ENCODE data around the gene ADORA1.

Gene ADORA1

DNA sequence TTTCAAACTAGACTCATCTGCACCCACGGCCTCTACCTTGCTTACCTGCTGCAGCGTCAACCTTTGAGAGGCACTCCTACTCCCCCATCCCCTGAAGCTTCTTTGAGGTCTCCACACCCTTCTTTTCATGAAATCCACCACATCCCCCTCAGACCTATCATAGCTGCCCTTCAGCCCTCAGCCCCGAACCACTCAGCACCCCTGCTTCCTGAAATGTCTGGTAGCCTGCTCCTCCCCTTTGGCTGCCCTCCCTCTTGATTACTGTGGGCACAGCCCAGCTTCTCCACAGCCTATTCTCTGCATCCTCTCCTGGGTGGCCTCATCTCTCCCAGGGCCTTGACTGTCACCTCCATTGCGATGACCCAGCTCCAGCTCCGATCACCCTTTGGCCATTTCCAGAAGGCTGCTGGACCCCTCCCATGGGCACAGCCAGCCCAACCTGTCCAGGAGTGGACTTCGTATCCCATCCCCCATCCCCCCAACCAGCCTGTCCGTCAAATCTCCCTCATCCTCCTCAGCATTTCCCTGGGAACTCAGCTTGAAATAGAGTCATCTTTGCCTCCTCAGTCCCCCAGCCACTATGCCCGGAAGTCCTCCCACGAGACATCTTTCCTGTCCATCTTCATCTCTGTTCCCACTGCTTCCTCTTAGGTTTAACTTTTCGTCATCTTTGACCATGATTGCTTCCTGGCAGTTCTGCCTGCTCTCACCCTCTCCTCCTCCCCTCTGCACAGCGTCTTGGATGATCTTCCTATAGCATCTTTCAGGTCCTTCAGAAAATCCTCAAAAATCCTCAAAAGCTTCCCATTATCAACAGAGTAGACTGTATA is 6.1 kb upstream of the ADORA1 start:
- DNase-seq = no peak

DNA sequence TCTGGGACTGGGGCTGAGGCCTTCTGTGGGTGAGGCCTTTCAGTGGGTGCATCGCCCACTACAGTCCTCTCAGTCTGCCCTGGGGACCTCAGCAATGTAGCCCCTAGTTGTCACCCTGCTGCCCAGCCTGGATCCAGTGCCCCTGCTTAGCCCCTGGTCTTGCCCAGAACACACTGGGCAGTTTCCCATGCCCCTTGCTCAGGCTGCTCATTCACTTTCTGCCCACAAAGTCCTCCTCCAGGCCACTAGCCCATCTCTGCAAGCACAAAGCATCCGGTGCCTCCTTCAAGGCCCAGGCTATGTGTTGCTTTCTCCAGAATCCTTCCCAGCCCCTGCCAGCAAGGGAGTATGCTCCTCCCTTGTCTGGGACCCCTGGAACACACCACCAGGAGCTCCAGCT is 5.4 kb upstream of the ADORA1 start:
- DNase-seq = no peak

DNA sequence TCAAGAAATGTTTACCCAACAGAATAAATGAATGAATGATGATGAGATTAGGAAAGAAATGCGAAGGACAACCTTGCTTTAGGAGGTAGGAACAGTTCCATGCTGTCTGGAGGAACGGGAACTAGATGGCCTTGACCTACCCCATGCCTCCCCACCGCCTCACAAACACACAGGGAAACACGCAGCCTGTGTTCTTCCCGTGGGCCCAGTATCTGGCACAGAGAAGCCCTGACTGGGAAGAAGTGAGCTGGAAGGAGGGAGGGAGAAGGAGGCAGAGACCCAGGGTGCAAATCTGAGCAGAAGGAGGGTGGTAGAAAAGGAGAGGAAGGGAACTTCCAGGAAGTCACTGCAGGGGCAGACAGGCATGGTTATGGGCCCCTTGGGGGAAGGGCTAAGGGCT is 3.5 kb upstream of the ADORA1 start:
- no peak for DNase-seq

DNA sequence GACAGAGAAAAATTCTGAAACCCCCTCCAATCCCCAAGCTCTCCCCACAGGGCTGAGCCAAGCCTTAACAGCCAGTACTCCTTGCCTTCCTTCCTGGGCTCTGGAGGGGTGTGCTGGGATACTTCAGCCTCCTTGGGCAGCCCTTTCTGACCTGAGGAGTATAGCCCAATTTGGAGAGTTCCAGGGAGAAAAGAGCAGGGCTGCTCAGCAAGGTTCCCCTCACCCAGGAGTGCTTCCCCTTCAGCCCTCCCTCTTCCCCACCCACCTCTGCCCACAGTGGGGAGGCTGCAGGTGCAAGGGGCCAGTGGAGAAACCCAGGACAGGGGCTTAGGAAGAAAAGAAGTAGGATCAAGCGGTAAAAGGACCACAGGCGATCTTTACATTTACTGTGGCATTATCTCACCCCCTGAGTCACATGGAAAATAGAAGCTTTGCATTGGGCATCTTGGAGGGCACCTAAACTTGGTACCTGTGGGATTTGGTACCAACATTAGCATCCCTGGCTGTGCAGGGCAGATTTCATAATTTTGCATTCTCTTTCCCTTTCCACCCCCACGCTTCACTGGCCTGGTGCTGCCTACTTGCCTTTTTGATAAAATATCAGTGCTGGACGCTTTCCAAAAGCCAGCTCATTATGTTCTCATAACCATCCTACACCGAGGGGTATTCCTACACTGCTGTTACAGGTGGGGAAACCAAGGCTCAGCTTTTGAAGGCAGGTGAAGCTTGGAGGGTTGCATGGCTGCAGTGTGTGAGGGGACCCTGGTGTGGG is 2.8 kb upstream of the ADORA1 start:
- DNase-seq = no peak

DNA sequence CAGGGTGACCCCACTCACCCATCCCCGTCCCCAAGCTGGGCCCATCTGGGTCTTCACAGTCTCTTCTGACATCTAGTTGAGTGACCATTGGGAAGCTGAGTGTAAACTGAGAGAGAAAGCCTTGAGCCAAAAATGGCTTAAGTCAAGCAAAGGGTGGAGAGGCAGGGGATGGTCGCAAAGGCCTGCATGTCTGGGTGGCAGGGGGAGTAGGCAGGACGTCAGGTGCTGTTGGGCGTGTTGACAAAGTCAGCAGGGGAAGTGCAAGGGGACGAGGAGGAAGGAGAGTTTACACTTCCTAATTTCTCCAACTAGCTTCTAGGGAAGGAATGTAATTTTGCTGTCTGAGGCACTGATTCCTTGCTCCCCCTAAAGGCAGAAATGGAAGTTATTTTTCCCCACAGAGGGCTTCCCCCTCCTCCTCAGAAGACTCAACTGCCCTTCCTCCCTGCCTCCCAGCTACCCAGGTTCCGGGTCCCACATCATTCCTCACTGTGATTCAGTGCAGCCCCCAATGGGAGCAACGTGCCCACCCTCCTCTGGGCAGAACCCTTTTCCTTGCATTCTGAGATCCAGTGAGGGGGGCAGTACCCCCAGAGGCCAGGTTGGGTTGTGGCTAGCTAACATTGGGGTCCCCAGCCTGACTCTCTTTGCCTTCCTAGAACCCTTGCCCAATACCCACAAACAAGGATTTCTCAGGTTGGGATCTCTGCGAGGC is 1.2 kb upstream of the ADORA1 start:
- DNase-seq = peak in 1 of 56 donors; percentile 35

DNA sequence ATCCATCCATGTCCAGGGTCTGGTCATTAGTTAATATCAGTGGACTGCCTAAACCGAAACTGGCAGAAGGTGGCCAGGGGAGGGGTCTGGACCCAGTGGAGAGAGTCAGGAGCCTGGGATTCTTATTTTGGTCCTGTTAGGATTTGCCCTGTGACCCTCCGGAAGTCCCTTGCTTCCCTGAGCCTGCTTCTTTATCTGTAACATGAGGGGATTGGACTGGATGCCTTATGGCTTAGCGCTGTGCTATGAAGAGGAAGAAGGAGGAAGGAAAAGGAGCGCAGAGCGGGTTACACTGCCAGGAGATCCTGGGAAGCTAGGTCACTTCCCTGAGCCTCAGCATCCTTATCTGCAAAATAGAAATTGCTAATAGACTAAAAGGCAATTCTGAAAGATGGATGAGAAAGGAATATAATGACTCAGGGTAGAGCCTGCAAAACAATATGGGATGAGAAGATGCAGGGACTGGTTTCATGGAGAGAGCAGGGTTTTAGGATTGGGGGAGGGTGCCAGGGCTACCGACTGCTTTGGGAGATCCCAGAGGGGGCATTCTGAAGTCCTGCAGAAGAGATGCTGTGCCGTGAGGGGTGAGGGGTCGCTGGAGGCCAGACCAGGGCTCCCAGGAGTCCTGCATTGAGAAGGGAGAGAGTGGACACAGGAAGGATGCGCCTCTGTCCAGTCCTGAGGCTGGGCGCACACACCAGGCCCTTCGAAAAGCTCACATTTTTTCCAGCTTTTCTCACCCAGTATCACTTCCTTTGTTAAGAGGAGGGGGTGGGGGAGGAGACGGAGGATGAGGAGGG is 460 bp upstream of the ADORA1 start:
- DNase-seq = no peak

DNA sequence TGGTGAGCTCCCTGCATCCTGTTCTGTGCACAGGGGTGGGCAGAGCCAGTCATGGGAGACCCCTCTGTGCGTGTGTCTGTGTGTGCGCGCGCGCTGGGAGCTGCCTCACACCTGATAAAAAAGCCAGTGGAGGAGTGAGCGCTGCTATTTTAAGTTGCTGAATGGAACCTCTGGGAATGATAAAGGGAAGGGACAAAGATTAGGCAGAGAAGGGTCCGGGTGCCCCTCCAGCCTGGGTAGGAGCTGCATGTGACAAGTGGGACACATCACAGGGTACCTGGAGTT is 847 bp downstream of the ADORA1 start:
- no peak for DNase-seq

DNA sequence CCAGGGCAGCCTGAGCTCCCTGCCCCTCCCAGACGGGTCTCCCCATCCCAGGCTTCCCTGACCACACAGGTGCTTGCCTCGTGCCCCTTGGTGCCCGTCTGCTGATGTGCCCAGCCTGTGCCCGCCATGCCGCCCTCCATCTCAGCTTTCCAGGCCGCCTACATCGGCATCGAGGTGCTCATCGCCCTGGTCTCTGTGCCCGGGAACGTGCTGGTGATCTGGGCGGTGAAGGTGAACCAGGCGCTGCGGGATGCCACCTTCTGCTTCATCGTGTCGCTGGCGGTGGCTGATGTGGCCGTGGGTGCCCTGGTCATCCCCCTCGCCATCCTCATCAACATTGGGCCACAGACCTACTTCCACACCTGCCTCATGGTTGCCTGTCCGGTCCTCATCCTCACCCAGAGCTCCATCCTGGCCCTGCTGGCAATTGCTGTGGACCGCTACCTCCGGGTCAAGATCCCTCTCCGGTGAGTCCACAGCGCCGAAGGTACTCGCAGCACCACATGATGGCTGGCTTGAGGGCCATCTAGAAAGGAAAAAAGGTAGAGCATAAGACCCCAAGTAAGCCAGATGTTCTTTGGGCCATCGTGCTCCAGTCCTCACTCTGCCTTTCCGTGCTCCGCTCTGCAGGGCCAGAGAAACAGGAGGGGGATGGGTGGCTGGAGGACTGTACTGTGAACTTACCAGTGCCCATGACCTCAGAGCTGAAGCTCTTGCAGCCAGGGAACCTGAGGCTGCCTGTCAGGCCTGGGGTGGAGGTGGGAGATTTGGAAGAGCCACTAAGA is 1.4 kb downstream of the ADORA1 start:
- peak in 18 of 56 donors; percentile 29 to 77 (median 50) for DNase-seq

DNA sequence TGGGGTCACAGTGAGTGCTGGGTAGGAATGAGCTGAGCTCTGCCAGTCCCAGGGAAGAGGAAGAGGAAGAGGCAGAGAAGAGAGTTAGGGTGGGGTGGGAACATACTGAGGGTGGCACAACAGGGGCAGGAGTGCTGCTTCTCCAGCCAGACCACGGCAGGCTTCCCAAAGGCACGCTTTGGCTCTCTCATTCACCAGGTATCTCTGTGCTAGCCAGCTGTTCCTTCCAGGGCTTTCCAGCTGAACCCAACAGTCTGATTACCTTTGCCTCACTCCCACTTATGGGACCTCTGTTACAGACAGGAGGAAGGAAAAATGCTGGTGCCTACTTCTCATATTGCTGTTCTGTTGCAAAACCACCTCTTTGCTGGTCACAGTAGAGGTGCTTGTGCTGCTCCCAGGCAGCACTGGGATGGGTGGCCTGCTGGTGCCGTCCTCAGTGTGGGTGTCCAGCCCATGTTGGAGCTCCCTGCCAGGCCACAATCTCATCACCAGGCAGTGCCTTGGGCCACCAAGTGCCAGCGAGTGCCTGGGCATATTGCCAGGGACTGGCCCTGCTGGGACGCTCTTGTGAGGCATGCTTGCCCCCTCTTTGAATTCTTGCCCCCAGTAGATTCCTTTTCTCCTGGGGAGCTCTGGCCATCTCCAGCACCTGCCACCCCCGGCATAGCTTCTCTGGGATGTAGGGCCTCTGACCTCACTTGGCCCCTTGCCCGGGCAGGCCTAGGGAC is 2.1 kb downstream of the ADORA1 start:
- DNase-seq = peak in 54 of 56 donors; percentile 49 to 93 (median 86)

DNA sequence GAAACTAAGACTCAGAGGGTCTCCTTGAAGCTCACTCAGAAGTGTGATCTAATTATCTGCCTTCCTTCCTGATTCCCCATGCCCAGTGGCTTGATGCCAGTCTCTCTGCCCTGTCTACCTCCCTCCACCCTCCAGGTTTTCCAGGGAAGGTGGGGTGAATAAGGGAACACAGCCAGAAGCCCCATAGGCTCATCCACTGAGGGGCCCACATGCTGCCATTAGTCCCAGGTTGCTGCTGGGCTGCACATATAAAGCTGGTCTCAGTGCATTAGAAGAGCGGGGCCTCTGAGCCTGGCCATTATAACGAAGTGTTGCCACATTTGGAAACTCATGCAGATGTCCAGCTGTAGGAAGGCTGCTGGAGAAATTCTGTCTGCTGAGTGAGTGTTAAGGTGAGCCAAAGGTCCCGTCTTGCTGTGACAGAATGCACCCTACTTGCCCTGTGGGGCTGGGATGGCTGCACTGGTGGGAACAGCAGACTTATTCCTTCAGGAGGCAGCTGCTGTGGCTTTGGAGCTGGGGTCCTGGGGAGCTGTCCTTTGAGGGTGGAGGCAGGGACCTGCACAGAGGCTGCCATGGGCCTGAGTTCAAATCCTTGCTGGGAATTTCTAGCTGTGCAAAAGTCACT is 2.9 kb downstream of the ADORA1 start:
- no peak for DNase-seq

DNA sequence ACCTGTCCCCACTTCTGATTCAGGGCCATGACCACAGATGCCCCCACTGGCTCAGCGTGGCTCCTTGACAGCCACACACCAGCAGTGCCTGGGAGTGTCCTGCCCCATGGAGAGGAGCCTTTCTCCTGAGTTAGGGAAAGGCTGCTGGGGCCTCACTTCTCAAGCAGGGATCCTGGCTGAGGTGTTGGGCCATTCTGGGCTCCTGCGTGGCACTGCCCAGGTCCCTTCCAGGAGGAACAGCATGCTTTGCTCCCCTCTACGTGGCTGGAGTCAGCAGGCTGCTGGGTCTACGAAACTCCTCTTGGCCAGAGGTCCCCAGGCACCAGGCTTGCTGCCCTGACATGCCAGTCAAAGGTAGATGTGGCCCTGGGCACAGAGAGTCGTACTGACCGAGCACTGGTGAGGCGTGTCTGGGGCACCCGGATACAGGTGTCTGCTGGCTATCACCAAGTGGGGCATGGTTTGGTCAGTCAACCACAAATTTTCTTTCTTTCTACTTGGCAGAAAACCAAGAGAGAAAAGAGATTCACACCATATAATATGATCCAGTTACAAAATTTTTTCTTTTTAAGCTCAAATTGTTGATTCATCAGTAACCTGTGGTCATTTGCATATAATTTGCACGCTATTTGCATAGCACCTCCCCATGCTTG is 4.1 kb downstream of the ADORA1 start:
- DNase-seq = no peak

DNA sequence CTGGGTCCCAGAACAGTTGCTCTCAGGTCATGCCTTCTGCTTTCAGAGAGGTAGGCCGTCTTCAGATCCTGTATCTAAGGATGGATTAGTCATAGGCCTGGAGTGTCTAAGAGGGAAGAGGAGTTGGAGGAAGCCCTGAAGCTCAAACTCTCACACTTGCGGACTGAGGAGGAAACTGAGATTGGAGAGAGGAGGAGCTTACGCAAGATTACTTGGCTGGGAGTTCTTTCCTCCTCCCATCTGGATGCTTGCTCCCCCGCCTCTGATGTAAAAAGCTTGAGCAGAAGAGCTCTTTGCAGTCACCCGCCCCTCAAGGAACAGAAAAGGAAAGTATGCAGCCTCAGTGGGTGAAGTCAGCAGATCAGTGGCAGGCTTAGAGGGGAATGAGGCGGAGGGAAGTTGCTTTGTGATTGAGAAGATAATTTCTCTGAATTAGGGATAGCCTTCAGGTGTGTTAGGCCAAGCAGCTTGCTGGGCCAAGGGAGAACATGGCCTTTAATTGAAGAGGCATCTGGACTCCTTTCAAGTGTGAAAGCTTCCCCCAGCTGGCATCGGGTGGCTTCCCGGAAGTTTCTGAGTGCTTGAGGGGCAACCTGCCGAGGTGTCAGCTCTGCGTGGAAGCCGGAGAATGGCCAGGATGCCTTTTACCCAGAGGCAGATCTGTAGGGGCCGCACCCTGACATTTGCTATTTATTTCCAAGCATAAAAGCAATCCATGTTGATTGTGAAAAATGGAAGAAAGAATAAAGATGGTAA is 6.6 kb downstream of the ADORA1 start:
- DNase-seq = peak in 20 of 56 donors; percentile 29 to 84 (median 64)

DNA sequence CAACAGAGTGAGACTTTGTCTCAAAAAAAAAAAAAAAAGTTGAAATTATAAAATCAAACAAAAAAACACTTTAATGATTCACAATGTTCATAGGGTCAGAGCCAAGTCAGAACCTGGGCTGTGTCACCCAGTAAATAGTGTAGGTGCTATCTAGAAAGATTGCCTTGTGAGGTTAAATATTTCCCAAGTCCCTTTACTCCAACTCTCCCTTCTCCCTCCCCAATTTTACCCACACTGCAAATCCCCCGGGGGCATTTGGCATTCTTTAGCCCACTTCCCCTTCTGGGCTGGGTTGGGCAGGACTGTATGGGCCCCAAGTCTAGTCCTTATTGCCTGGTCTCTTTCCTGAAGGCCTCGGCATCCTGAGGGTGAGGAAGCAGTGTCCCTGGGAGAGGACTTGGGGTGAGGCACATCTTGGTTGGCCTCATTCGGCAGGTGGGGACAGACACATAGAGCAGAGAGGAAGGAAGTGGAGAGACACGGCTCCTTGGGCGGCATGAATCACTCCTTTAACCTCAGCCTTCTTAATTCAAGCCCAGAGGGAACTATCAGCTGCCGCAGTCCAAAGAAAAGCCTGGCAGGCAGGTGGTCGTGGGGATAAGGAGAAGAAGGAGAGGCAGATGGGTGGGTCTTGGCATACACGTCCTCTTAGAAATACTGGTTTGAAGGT is 8.2 kb downstream of the ADORA1 start:
- DNase-seq = no peak

DNA sequence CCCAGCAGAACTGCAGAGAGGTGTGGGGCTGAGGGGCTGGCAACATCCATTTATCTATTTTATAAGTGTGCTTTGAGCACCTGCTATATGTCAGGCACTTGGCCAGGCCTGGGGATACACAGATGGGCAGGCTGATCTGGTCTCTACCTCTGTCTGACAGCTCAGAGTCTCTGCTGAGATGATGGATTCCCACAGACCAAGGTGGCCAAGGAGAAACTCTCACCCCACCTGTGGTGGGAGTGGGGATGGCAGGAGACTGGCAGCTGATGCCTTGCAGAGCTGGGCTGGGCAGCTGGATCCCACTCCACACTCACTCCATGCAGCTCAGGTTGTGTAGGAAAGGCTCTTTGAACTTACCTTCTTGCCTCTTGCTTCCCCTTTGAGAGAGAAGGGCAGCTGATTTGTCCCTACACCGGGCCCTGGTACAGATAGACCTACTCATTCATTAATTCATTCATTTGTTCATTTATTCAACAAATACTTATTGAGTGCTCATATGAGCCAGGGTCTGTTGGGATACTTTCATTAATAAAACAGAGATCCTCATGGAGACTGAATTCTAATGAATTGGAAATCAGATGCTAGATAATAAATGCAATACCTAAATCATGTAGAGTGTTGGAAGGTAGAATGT is 9.0 kb downstream of the ADORA1 start:
- no peak for DNase-seq

DNA sequence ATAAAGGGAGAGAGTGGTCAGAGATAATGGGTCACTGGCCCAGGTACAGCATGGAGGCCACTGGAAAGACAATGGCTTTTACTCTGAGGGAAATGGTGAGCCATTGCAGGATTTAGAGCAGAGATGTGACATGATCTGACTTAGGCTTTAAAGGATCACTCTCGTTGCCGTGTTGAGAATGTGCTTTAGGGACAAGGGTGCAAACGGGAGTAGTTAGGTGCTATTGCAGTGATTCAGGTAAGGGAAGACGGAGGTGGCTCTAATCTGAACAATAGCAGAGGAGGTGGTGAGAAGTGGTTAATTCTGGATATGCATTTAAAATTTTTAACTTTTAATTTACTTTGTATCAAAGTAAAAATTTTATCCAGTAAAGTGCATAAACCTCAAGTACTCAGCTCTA is 9.8 kb downstream of the ADORA1 start:
- DNase-seq = no peak

DNA sequence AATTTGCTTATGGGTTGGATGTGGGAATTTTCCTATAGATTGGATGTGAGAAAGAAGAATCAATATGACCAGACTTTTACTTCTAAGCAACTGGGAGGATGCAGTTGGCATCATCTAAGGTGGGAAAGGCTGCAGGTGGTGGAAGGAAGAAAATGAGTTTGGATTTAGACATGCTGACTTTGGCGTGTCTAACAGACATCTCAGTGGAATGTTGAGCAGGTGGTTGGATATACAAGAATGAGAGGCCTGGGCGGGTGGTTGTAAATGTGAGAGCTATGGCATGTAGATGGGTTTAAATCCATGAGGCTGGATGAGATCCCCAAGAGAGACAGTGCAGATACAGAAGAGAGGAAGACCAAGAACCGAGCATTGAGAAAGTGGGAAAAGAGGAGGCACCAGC is 10.5 kb downstream of the ADORA1 start:
- DNase-seq = no peak

DNA sequence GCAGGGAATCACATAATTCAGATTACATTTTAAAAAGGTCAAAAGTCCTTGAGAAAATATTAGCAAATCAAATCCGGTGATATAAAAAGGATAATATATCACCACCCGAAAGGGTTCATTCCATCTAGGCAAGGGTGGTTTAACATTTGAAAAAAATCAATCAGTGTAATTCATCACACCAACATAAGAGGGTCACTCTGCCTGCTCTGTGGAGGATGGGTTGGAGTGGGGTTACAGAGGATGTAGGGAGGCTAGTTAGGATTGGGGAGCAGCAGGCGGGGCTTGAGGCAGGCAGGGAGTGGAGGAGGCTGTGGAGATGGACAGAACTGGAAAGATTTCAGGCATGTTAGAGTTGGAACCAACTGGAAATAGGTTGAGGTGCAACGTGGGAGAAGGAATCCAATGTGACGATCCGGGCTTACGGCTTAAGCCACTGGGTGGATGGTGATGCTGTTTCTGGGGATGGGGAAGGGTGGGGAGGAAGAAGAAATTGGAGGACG is 12.5 kb downstream of the ADORA1 start:
- no peak for DNase-seq
